H4 (cell line): Measurements from ENCODE around the gene CCNJL. TPM values are rescaled to one million over a fixed set of nuclear protein-coding genes. Genes with fewer than 3 reads are reported as not detected.

Source experiments
- DNase-seq: peaks from one replicate; pipeline ENCODE4 v3.0.0-alpha.2; 2015; ENCODE audit warnings: low spot score
- total RNA-seq: library from RNA; depleted of rRNA; stranded (reverse); fragments of >200 nt; shearing (Covaris generic); gene quantifications from 2 replicates; pipeline ENCODE4 v1.2.3, GENCODE V29; 2014

CCNJL gene
- total RNA-seq, 1 experiment from 2014 or later = 7.4 TPM

DNA sequence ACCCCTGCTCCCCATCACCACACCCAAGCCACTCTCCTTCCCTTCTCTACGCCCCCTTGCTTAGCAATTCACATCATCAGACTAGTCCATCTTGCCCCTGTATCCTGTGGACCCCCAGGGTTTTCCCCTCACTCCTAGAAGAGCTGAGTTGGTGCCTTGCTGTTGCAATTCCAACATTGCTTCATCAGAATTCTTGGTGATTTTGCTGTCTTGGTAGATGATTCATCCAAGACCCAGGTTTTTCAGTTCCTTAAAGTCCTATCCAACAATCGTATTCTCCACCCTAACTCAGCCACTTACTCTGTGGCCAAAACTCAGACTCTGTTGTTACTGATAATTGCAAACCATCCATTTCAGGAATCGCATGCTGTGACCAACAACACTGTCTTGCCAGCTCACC, 21.4 kb upstream of the CCNJL start:
- no peak for DNase-seq

DNA sequence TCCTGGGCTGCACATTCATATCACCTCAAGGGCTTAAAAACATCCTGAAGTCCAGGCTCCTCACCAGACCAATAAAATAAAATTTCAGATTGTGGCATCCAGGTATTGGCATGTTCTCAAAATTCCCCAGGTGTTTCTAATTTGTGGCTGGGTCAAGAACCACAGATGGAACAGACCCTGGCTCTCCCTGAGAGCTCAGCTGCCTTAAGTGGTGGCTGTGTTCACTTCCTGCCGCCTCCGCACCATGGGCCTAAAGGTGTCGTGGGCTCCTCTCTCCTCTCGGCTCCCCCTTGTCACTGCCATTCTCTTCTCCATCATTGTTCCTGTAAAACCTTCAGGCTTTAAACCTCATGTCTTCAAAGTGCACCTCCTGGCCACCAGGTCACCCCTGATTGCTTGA, 17.8 kb upstream of the CCNJL start:
- DNase-seq = no peak

DNA sequence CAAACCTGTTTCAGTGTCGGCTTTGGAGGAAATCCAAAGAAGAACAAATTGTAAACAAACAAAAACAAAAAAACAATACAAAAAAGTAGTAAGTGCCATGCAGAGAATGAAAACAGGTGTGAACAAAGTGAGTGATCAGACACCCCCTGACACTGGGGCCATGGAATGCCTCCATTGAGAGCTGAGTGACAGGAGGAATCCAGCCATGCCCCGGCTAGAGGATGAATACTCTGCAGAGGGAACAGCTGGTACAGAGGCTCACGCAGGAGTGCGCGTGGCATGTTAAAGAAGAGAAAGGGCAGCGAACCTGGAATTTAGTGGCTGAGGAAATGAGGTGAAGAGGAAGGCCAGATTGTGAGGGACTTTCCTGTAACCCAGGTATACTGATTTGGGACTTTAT, 15.5 kb upstream of the CCNJL start:
- no peak for DNase-seq

DNA sequence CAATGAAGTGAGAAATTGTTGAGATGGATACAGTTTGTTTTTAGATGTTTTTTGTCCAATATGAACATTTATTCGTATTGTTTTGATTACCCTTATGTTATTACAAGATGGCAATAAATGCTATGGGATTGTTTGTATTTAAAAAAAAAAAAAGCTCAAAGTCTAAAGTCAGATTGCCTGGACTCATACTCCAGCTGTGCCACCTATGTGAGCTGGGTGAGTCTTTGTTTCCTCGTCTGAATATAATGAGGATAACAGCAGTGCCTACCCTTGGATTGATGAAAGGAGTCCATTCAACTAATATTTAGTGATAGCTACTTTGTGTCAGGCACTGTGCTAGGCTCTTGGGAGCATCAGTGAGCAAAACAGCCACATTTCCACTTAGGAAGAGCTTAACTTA, 14.6 kb upstream of the CCNJL start:
- no peak for DNase-seq

DNA sequence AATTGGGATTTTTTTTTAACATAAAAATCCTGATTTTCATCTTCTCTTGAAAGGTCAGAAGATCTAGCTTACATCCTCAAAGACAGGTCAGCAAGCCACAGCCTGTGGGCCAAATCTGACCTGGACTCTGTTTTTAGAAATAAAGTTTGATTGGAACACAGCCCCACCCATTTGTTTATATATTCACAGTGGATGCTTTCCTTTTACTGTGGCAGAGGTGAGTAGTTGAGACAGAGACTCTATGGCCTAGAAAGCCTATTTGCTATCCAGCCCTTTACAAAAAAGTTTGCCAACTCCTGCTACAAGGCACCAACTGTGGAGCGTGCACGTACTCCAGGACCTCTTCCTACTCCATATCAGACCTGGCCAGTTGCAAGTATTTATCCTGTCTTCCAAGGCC, 13.4 kb upstream of the CCNJL start:
- DNase-seq = no peak

DNA sequence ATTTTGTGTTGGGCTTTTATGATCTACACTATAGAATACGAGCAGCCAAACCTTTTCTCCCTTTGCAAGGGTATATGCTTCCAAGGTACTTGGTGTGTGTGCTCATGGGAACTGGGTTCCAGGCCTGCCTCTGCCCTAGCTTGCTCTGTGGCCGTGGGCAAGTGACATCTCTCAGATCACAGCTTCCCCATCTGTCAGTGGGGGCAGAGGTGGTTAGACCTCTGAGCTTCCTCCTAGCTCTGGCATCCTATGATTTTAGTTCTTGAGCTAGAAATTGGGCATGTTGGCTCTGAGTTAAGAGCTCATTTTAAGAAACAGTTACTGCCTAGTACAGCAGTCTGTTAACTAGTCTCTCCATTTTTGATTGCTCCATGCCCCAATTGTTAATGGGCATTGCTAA, 12.5 kb upstream of the CCNJL start:
- DNase-seq = no peak

DNA sequence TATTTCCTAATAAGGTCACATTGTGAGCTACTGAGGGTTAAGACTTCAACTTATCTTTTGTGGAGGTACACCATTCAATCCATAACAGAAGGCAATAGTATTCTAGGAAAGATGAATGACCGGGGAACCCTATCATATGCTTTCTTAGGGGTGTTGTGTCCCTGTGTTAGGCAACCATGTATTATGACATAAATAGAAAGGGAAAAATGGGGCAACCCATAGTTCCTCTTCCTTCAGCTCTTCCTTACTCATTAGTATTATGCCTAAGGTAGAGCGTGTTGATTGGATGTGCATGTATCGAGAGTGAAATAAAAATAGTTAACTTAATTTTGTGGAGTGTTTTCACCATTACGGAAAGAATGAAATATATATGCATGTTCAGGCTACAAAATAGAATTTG, 6.0 kb upstream of the CCNJL start:
- DNase-seq = no peak

DNA sequence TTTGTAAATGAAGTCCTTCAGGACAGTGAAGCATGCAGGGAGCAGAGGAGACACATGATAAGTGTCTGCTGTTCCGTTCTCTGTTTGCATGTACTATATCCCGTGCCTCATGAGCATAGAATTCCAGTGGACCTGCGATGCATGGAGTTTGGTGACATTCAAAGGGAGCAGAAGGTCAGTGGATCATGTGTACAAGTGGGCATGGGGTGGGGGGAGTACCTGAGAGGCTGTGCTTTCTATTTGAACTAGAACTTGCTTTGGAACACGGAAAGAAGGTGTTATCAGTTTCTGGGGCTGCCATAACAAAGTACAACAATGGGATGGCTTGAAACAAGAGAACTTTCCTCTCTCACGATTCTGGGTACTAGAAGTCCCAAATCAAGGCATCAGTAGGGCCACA, 5.1 kb upstream of the CCNJL start:
- no peak for DNase-seq

DNA sequence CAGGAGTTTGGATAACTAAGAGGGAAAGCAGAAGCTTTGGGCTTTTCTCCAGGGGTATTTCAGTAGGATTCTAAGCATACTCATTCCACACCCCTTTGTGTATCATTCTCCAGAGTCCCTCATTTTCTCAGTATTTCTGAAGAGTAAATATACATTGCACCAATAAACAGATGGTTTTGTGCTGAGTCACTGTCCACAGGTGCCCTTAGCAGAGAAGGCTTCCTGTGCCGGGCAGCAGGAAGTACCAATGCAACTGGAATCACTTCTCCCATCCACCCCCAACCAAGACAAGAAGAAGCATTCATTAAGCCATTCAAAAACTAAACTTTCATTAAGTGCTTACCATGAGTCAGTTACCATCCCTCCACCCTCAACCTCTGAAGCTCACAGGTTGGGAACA, 3.6 kb upstream of the CCNJL start:
- DNase-seq = peak; percentile 88

DNA sequence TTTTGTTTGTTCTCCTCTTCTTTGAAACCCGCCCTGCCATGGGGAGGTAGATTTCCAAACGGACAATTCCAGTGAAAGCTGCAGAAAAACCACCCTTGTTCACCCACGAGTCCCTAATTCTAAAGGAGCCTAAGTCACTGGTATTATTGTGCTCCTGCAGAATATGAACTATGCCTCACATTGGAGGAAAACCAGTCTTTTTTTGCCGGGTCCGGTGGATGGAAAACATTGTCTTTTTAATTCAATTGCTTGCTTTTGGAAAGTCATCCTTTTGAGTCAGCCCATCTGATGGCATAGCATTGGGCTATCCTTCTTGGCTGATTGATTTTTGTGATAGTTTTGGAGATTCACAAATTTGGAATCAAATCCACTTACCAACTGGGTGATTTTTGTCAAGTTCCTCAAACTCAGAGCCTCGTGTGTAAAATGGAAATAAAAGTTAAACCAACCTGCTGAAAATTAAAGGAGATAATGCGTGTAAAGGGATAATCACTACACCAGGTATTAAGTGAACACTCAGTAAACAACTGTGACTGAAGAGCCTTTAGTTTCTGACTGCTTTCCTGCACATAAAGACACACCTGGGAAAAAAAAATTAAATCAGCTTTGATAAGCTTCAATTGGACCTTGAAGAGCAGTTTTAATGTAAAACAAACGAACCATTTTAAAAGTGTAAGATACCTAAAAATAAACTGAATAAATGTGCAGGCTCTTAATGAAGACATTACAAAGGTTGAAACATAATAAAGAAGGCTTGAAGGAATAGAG, 780 bp upstream of the CCNJL start:
- no peak for DNase-seq

DNA sequence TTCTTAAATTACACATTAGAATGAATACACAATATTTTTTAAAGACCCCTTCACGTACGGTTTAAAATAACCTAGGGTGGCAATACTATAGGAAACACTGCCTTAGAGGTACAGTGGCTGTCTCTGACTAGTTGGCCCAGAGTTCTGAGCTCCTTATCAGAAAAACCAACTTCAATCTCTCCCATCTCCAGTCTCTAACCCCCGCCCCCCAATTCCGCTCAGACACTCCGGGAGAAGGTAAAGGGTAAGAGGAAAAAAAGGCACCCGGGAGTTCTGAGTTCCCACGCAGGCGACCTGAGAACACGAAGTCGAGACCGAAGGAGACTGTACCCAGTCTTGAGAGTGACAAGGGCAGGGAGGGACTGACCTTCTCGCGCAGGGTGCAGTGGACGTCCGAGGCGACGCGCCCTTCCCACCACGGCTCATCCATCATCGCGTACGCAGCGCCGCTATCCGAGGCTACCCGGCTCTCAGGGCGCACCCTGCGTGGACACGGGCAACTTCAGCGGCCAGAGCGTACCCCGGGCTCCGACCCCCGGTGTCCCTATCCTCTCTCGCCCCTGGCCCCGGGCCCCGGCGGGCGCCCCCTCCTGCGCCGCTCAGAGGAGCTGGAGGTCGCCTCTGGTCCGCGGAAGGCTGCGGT, 752 bp downstream of the CCNJL start:
- no peak for DNase-seq

DNA sequence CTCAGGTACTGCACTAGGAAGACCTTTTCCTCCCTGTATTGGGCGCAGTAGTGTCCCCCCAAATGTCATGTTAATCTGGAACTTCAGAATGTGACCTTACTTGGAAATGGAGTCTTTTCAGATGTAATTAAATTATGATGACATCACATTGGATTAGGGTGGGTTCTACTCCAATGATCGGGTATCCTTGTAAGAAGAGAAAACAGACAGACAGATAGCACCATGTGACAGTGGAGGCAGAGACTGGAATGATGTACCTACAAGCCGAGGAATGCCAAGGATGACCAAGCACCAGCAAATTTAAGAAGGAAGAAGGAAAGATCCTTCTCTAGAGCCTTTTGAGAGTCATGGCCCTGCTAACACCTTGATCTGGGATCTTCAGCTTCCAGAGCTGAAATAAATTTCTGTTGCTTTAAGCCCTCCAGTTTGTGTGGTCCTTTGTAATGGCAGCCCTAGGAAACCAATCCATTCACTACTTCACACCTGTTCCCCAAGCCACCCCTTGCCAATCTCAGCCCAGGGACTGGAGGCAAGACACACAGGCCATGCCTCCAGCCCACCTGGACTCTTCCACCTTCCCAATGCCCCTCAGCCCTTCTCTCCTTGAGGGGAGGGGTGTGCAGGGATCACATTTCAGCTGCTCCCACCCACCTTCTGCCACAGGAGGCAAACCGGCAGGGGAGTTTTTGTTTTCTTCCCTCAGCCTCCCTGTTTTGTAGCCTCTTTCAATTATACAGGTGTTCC, 1.6 kb downstream of the CCNJL start:
- DNase-seq = no peak

DNA sequence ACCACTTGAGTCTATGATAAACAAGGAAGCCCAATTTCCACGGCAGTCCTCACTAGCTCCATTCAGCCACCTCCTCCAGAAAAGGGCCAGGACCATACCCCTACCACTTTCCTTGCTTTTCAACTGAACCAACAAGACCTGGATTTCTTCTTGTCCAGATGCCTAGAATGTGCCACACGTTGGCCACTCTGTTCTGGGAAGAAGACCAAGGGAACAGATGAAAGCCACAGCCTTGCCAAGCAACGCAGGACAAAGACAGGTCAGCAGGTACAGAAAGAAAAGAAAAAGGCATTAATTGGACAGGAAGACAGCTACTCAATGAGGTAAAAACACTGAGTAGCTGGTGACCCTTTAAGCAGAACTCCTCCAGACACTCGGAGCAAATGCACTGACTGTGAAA, 2.2 kb downstream of the CCNJL start:
- DNase-seq = no peak

DNA sequence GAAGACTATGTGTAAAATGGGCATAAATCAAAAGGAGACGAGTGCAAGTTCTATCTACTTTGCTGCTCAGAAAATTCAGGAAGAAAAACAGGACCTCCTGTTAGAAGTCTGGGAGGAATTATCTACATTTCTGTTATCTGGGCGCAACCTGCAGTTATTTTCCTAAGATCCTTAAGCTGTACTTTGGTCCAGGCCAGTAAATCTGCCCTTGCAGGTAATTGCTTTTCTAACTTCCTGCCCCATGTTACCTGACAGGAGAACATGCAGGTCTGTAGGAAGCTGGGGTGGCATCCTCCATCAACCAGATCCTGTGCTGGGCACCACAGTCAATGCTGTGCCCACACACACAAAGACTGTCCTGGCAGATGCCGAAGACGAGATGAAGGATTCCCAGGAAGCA, 5.7 kb downstream of the CCNJL start:
- no peak for DNase-seq

DNA sequence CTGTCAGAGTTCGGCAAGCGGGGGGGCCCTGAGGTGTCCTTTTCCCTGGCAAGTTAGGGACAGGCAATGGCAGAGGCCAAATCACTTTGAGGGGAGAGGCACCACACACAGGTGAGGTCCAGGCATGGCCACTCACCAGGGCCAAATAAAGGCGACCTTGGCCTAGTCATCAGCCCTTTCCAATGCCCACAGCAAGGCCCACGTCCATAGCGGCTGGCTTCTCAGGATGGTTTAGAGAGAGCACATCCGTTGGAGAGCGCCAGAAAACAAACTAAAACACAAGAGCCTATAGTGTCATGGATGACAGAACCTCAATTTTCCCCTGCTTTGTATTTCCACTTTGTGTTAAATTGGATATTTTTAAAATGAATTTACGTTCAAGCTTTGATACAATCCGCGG, 7.0 kb downstream of the CCNJL start:
- DNase-seq = no peak

DNA sequence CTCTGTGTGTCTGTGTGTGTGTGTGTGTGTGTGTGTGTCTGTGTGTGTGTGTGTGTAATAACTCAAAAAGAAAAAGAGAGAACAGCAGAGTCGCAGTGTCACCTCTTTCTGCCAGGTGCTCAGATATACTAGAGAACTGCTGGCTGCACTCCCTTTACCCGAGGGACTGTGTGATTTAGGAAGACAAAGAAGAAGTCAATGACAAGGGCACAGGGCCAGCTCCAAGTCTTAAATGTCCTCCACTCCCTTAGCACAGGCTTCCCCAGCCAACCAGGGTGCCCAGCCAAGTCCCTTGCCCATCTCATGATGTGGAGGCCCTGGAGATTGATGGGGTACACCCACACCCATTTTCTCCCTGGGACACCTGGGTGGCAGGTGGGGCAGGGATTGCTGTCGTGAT, 8.7 kb downstream of the CCNJL start:
- no peak for DNase-seq

DNA sequence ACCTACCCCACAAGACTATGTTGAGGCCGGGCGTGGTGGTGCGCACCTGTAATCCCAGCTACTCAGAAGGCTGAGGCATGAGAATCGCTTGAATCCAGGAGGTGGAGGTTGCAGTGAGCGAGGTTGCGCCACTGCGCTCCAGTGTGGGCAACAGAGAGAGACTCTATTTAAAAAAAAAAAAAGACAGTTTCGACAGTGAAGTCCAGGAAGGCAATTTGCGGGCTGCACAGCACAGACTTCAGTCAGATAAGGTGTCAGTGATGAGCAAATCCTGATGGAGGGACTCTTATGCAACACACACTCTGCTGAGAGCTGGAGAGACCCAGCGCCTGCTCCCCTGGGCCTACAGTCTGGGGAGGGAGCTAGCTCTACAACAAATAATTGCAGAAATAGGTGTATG, 14.2 kb downstream of the CCNJL start:
- no peak for DNase-seq

DNA sequence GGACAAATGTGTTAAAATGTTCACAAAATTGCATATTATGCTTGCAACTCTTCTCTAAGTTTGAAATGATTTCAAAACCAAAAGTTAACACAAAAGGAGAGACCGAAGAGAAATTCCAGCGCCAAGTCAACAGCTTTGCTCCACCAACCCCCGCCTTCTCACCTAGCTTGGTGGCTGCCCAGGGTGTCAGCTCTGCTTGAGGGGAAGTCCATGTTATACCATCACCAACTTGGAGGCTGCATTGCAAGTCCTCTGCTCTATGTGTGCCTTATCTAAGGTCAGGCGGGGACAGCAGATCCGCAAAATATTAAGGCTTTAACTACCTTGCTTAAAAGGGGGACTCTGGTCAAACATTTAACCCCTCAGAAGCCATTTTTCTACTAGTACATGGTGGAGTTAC, 14.6 kb downstream of the CCNJL start:
- no peak for DNase-seq

DNA sequence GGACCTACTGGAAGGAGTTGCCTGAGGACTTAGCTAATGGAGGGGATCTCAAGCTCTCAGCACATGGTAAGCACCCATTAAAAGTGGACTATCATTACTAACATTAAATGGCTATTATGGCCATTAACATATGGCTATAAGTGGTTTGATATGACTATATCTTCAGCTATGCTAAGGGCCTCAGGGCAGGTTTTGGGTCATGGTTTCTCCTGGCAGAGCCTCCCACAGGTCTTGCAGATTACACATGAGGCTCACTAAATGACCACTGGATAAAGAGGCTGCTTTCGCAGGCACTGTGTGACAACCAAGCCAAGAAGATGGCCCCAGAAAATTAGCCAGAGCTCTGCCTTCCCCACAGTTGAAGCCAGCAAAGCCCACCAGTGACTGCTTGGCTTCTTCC, 15.4 kb downstream of the CCNJL start:
- DNase-seq = no peak

DNA sequence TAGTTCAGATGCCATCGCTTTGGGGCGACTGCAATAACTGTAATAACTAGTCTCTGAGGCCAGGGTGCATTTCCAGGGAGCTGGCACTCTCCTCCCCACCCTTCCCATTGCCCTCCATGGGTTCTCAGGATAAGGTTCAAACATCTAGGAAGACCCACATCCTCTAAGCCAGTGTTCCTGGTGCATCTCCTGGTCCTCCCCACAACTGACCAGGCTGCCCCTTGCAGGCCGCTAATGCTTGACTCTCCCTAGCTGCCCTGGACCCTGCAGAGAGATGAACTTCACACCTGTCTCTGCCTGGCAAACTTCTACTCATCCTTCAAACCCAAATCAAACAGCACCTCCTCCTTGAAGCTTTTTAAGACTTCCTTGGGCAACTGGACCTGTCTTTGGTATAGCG, 15.9 kb downstream of the CCNJL start:
- DNase-seq = no peak

DNA sequence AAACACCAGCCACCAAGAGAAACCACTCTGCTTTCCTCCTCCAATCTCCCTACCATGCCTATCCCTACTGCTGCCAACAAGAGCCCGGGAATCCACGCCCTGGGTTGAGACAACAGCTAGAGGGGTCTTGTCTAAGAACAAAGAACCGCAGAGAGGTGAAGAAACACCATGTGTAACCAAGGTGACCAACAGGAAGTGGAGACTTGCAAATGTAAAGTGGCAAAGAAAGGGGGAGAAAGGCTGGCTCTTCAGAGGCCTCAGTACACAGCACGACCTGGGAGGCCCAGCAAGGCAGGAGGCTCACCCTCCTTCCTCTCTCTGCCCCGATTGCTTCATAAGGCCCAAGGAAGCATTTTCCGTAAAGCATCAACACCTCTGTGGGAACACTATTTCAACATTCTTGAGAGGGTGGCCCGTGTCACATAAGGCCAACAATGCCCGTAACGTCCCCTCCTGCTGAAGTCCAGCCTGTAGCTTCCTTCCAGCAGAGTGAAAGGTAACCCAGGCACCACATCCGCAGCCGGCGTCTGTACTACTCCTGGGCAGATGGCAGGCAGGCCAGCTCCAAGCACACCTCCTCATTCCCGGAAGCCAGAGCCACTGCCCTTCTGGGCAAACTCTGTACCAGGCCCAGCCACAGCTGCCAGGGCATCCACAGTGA, 18.3 kb downstream of the CCNJL start:
- DNase-seq = no peak

DNA sequence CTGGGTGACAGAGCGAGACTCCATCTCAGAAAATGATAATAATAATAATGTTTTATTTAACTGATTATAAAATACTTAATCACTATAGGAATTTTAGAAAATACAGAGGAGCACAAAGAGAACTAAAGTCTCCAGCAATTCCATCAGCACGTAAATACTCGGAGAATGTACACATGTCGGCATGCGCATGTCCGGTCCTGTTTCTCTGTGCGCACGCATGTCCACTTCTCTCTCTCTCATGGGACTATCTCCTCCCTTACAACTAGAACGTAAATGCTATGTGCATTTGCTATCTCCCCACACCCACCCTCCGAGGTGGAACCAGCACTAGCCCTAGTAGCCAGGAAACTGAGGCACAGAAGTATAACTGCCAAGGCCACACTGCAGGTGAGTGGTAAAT, 19.0 kb downstream of the CCNJL start:
- DNase-seq = no peak

DNA sequence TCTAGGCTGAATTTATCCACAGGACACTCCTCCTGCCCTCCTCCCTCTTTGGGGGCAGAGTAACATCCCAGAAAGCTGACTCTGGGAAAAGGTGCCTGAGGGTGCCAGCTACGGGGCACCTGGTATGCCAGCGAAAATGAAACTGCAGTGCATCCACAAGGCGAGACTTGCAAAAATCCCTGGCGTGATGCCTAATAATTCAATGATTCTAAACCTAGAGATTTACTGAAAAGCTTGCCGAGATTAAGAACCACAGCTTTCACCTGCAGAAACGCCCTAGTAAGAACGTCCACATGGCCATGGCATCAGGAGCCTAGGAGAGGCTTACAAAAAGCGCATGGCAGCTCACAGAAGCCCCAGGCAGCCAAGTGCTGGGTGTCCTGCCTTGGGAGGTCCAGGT, 20.9 kb downstream of the CCNJL start:
- DNase-seq = no peak
